Activated CD4-positive, alpha-beta T cell treated with anti-CD3 and anti-CD28 coated beads for 36 hours (primary cell): ENCODE measurements around the gene RARA. TPM values are rescaled to one million over a fixed set of nuclear protein-coding genes. Genes with fewer than 3 reads are reported as not detected.
A peak's percentile ranks its signal among the peaks of the same experiment; 100 is the strongest.

Experiments
- ATAC-seq: fragments of 200-7000 bp; cut with Tn5 transposase; one replicate; pipeline ENCODE4 v1.10.0; 2021; ENCODE audit warnings: mild to moderate bottlenecking, moderate library complexity
- CTCF ChIA-PET: fragments of 350-600 bp; sonication (Branson Sonifier 250); formaldehyde crosslinking; loops from one replicate; lab custom pipeline; 2021; ENCODE audit warnings: antibody characterized with exemption; lab: Charles Lee
- POLR2A ChIA-PET: fragments of 350-600 bp; sonication (Branson Sonifier 250); formaldehyde crosslinking; loops from one replicate; lab custom pipeline; 2021; ENCODE audit warnings: antibody characterized with exemption, inconsistent platforms; lab: Charles Lee
- DNase-seq: peaks from one replicate; pipeline ENCODE4 v3.0.0-alpha.2; 2020
- H3K27ac Mint-ChIP-seq: one replicate; pipeline ENCODE4 v1.8.0; 2021; ENCODE audit warnings: mixed read lengths
- H3K27me3 Mint-ChIP-seq: one replicate; pipeline ENCODE4 v1.8.0; 2021; ENCODE audit warnings: mixed read lengths
- H3K36me3 Mint-ChIP-seq: one replicate; pipeline ENCODE4 v1.8.0; 2021; ENCODE audit warnings: low read depth, mixed read lengths
- H3K4me1 Mint-ChIP-seq: one replicate; pipeline ENCODE4 v1.8.0; 2021; ENCODE audit warnings: mixed read lengths
- H3K4me3 Mint-ChIP-seq: one replicate; pipeline ENCODE4 v1.8.0; 2021; ENCODE audit warnings: mild to moderate bottlenecking, moderate library complexity, mixed read lengths
- H3K9me3 Mint-ChIP-seq: one replicate; pipeline ENCODE4 v1.8.0; 2021; ENCODE audit warnings: low read depth, mixed read lengths
- intact Hi-C, 2 experiments: fragments of 100-400 bp; cut with DNase I in 1 of 2; cut with micrococcal nuclease in 1 of 2; formaldehyde crosslinking; loops; one replicate each; pipeline versions ENCODE4 v1.14.2 to v1.15.1; 2022 to 2024; cut with DNase I, micrococcal nuclease
- total RNA-seq, 2 experiments: library from RNA; stranded (reverse); gene quantifications; one replicate each; pipeline ENCODE4 v1.2.3, GENCODE V29; 2021

RARA gene
- total RNA-seq, 2 experiments from 2014 or later = 29.8 to 40.2 TPM

- Mint-ChIP-seq H3K4me3 (peak overlapping the region; percentile 85), H3K9me3 (no peaks in the 10 kb centered on the region), H3K36me3 (peaks cover 5% of the 10 kb centered on the region), H3K27ac (peak overlapping the region; percentile 91), H3K27me3 (no peaks in the 10 kb centered on the region), H3K4me1 (peaks cover 79% of the 10 kb centered on the region)
- ChIA-PET POLR2A (interaction anchor here (0.6 to 0.7 kb wide), 2 partner anchors 165 to 328 kb away, joined by 3 read pairs; no protein-coding TSS in a partner anchor), CTCF (interaction anchor here (0.7 to 1.6 kb wide), 4 partner anchors 15 to 240 kb away, joined by 4 read pairs; no protein-coding TSS in a partner anchor)
- intact Hi-C loops = loop anchor here (5.0 to 10.0 kb wide), 2 partner anchors 221 to 547 kb away; no protein-coding TSS in a partner anchor
- ATAC-seq (no peak), DNase-seq (no peak)
Measured at GRCh38 chr17:40321524-40321929, 12.5 kb downstream of the RARA start.

GRCh38 chr17:40321961-40322357 lies 13.0 kb downstream of the RARA start:
- Mint-ChIP-seq H3K27me3 (no peaks in the 10 kb centered on the region), H3K4me3 (peak overlapping the region; percentile 85), H3K4me1 (peaks cover 82% of the 10 kb centered on the region), H3K27ac (peak overlapping the region; percentile 91), H3K9me3 (no peaks in the 10 kb centered on the region), H3K36me3 (peaks cover 5% of the 10 kb centered on the region)
- DNase-seq (peak; percentile 41), ATAC-seq (no peak)
- ChIA-PET POLR2A (interaction anchor here (0.7 to 1.5 kb wide), 2 partner anchors 165 to 219 kb away, joined by 3 to 7 read pairs; no protein-coding TSS in a partner anchor), CTCF (interaction anchor here (1.2 to 1.6 kb wide), 4 partner anchors 15 to 239 kb away, joined by 4 read pairs; no protein-coding TSS in a partner anchor)
- intact Hi-C loops = loop anchor here (1.0 to 10.0 kb wide), 7 partner anchors 19 to 1366 kb away; partner anchors contain the start of genes CDC6 (in 1 of the 2) and EIF1 (in 1 of the 2)

GRCh38 chr17:40322358-40323315 lies 13.7 kb downstream of the RARA start:
- DNase-seq = peak; percentile 86
- H3K9me3 Mint-ChIP-seq = no peaks in the 10 kb centered on the region
- peak overlapping the region; percentile 91 for H3K27ac Mint-ChIP-seq
- ChIA-PET CTCF (interaction anchor here (0.7 to 1.6 kb wide), 6 partner anchors 16 to 239 kb away, joined by 3 to 6 read pairs (median 4); no protein-coding TSS in a partner anchor), POLR2A (interaction anchor here (0.7 to 1.5 kb wide), 4 partner anchors 8 to 218 kb away, joined by 3 to 7 read pairs (median 4); no protein-coding TSS in a partner anchor)
- H3K36me3 Mint-ChIP-seq = peaks cover 5% of the 10 kb centered on the region
- peak overlapping the region; percentile 85 for H3K4me3 Mint-ChIP-seq
- ATAC-seq = peak; percentile 25
- no peaks in the 10 kb centered on the region for H3K27me3 Mint-ChIP-seq
- intact Hi-C loops = loop anchor here (1.0 to 10.0 kb wide), 8 partner anchors 18 to 1366 kb away; partner anchors contain the start of genes CDC6 (in 1 of the 2) and EIF1 (in 1 of the 2)
- peaks cover 82% of the 10 kb centered on the region for H3K4me1 Mint-ChIP-seq

GRCh38 chr17:40323391-40324381 lies 14.7 kb downstream of the RARA start:
- no peaks in the 10 kb centered on the region for H3K27me3 Mint-ChIP-seq
- H3K4me3 Mint-ChIP-seq = peak overlapping the region; percentile 85
- peak overlapping the region; percentile 91 for H3K27ac Mint-ChIP-seq
- DNase-seq (peak; percentile 77), ATAC-seq (peak; percentile 8)
- POLR2A ChIA-PET = interaction anchor here (1.0 to 1.5 kb wide), 4 partner anchors 7 to 217 kb away, joined by 3 to 7 read pairs (median 6); no protein-coding TSS in a partner anchor
- no peaks in the 10 kb centered on the region for H3K9me3 Mint-ChIP-seq
- intact Hi-C loops = loop anchor here (1.0 to 10.0 kb wide), 5 partner anchors 17 to 549 kb away; no protein-coding TSS in a partner anchor
- H3K4me1 Mint-ChIP-seq = peaks cover 88% of the 10 kb centered on the region
- CTCF ChIA-PET = interaction anchor here (0.7 to 1.6 kb wide), 7 partner anchors 9 to 274 kb away, joined by 3 to 6 read pairs (median 3); no protein-coding TSS in a partner anchor
- peaks cover 9% of the 10 kb centered on the region for H3K36me3 Mint-ChIP-seq

GRCh38 chr17:40325156-40326013 lies 16.4 kb downstream of the RARA start:
- peak overlapping the region; percentile 84 for H3K27ac Mint-ChIP-seq
- intact Hi-C loops = loop anchor here in 1 of 2 experiments (10.0 kb wide), 1 partner anchor 551 kb away; no protein-coding TSS in a partner anchor
- peak; percentile 15 for ATAC-seq
- peak; percentile 57 for DNase-seq
- ChIA-PET CTCF (interaction anchor here (0.5 to 3.4 kb wide), 10 partner anchors 8 to 228 kb away, joined by 3 to 16 read pairs (median 6); no protein-coding TSS in a partner anchor), POLR2A (interaction anchor here (0.6 to 1.3 kb wide), 5 partner anchors 15 to 236 kb away, joined by 3 to 5 read pairs (median 3); no protein-coding TSS in a partner anchor)
- peaks cover 12% of the 10 kb centered on the region for H3K36me3 Mint-ChIP-seq
- H3K27me3 Mint-ChIP-seq = no peaks in the 10 kb centered on the region
- no peaks in the 10 kb centered on the region for H3K9me3 Mint-ChIP-seq
- H3K4me1 Mint-ChIP-seq = peaks cover 95% of the 10 kb centered on the region
- H3K4me3 Mint-ChIP-seq = peak overlapping the region; percentile 85

GRCh38 chr17:40326014-40326831 lies 17.2 kb downstream of the RARA start:
- H3K4me1 Mint-ChIP-seq = peaks cover 95% of the 10 kb centered on the region
- intact Hi-C loops = loop anchor here in 1 of 2 experiments (10.0 kb wide), 1 partner anchor 551 kb away; no protein-coding TSS in a partner anchor
- DNase-seq (peak; percentile 76), ATAC-seq (peak; percentile 40)
- H3K4me3 Mint-ChIP-seq = peak overlapping the region; percentile 64
- H3K9me3 Mint-ChIP-seq = no peaks in the 10 kb centered on the region
- CTCF ChIA-PET = interaction anchor here (0.7 to 3.4 kb wide), 9 partner anchors 9 to 228 kb away, joined by 3 to 16 read pairs (median 6); no protein-coding TSS in a partner anchor
- peaks cover 17% of the 10 kb centered on the region for H3K36me3 Mint-ChIP-seq
- H3K27me3 Mint-ChIP-seq = no peaks in the 10 kb centered on the region
- POLR2A ChIA-PET = interaction anchor here (0.6 to 1.2 kb wide), 6 partner anchors 15 to 222 kb away, joined by 3 read pairs; no protein-coding TSS in a partner anchor
- H3K27ac Mint-ChIP-seq = peak overlapping the region; percentile 84

GRCh38 chr17:40326832-40327199 lies 17.8 kb downstream of the RARA start:
- CTCF ChIA-PET = interaction anchor here (0.7 to 3.4 kb wide), 7 partner anchors 10 to 149 kb away, joined by 3 to 16 read pairs (median 6); no protein-coding TSS in a partner anchor
- DNase-seq (no peak), ATAC-seq (no peak)
- peak overlapping the region; percentile 64 for H3K4me3 Mint-ChIP-seq
- intact Hi-C loops = loop anchor here in 1 of 2 experiments (10.0 kb wide), 1 partner anchor 552 kb away; no protein-coding TSS in a partner anchor
- no peaks in the 10 kb centered on the region for H3K9me3 Mint-ChIP-seq
- H3K36me3 Mint-ChIP-seq = peaks cover 22% of the 10 kb centered on the region
- POLR2A ChIA-PET = interaction anchor here (1.0 kb wide), 2 partner anchors 20 to 154 kb away, joined by 3 read pairs; no protein-coding TSS in a partner anchor
- no peaks in the 10 kb centered on the region for H3K27me3 Mint-ChIP-seq
- peaks cover 95% of the 10 kb centered on the region for H3K4me1 Mint-ChIP-seq
- H3K27ac Mint-ChIP-seq = peak overlapping the region; percentile 84

GRCh38 chr17:40327244-40327729 lies 18.3 kb downstream of the RARA start:
- Mint-ChIP-seq H3K4me1 (peaks cover 91% of the 10 kb centered on the region), H3K9me3 (no peaks in the 10 kb centered on the region), H3K27me3 (no peaks in the 10 kb centered on the region), H3K27ac (peak overlapping the region; percentile 84), H3K36me3 (peaks cover 23% of the 10 kb centered on the region), H3K4me3 (peak overlapping the region; percentile 64)
- ChIA-PET CTCF (interaction anchor here (0.7 to 3.4 kb wide), 9 partner anchors 9 to 149 kb away, joined by 3 to 16 read pairs (median 6); no protein-coding TSS in a partner anchor), POLR2A (interaction anchor here (1.0 kb wide), 2 partner anchors 20 to 153 kb away, joined by 3 read pairs; no protein-coding TSS in a partner anchor)
- DNase-seq (no peak), ATAC-seq (no peak)
- intact Hi-C loops = loop anchor here in 1 of 2 experiments (10.0 kb wide), 1 partner anchor 552 kb away; no protein-coding TSS in a partner anchor
